A673 (cell line): Measurements from ENCODE around the gene UVSSA.

Experiments used
- CTCF ChIP-seq: fragments of 300-800, 200-600 bp; sonication (generic); conservative IDR thresholded peaks from 2 replicates; pipeline ENCODE4 v1.5.1; 2017; ENCODE audit warnings: low read depth, mild to moderate bottlenecking, antibody characterized with exemption, low read length, moderate library complexity, mixed read lengths
- EZH2 ChIP-seq: fragments of 200-600 bp; sonication (generic); IDR thresholded peaks from 2 replicates; pipeline ENCODE4 v1.6.1; 2017; ENCODE audit warnings: borderline replicate concordance, low read depth, mild to moderate bottlenecking, mixed read lengths, antibody characterized with exemption, low read length; ENCODE audit not compliant: poor library complexity, severe bottlenecking

- TF ChIP-seq CTCF: 0 out of 2 replicates have a peak, but pooled peaks have one; percentile 12
- no peak for TF ChIP-seq EZH2
Measured at GRCh38 chr4:1408418-1408817, 61.4 kb downstream of the UVSSA start.
